WTC11 (cell line): ENCODE results near the gene INCA1. TPM values are rescaled to one million over a fixed set of nuclear protein-coding genes. Genes with fewer than 3 reads are reported as not detected.

Source experiments
- ATAC-seq: fragments of 200-7000 bp; cut with Tn5 transposase; 2 replicates; pipeline ENCODE4 v1.10.0; 2021; ENCODE audit warnings: mild to moderate bottlenecking, moderate library complexity
- CTCF ChIA-PET: fragments of 300-600 bp; sonication (Branson Sonifier 250); formaldehyde crosslinking; loops from one replicate; lab custom pipeline; 2021; ENCODE audit warnings: antibody characterized with exemption; lab: Charles Lee
- POLR2A ChIA-PET: fragments of 350-600 bp; sonication (Branson Sonifier 250); formaldehyde crosslinking; loops from one replicate; lab custom pipeline; 2021; ENCODE audit warnings: antibody characterized with exemption; lab: Charles Lee
- DNase-seq: peaks from one replicate; pipeline ENCODE4 v3.0.0; 2021; ENCODE audit warnings: low spot score
- H3K27ac Mint-ChIP-seq: 2 replicates; pipeline ENCODE4 v1.8.0; 2021; ENCODE audit warnings: mixed read lengths
- H3K27me3 Mint-ChIP-seq: 2 replicates; pipeline ENCODE4 v1.8.0; 2021; ENCODE audit warnings: low read depth, mild to moderate bottlenecking, moderate library complexity, mixed read lengths
- H3K36me3 Mint-ChIP-seq: 2 replicates; pipeline ENCODE4 v1.8.0; 2021; ENCODE audit warnings: mixed read lengths
- H3K4me1 Mint-ChIP-seq: 2 replicates; pipeline ENCODE4 v1.8.0; 2022; ENCODE audit warnings: mixed read lengths
- H3K4me3 Mint-ChIP-seq: 2 replicates; pipeline ENCODE4 v1.8.0; 2021; ENCODE audit warnings: mild to moderate bottlenecking, moderate library complexity, mixed read lengths
- H3K9me3 Mint-ChIP-seq: 2 replicates; pipeline ENCODE4 v1.8.0; 2021; ENCODE audit warnings: mixed read lengths
- ATF6 ChIP-seq: sonication (generic); formaldehyde crosslinking; IDR thresholded peaks from 2 replicates; pipeline ENCODE4 v1.8.1; 2023; ENCODE audit warnings: mild to moderate bottlenecking, missing genetic modification reagents
- CBFB ChIP-seq: sonication (generic); formaldehyde crosslinking; IDR thresholded peaks from 2 replicates; pipeline ENCODE4 v1.8.1; 2022; ENCODE audit warnings: mild to moderate bottlenecking, low read depth, missing genetic modification reagents
- E2F5 ChIP-seq: sonication (generic); formaldehyde crosslinking; IDR thresholded peaks from 2 replicates; pipeline ENCODE4 v1.8.1; 2022; ENCODE audit warnings: mild to moderate bottlenecking, moderate library complexity, missing genetic modification reagents
- ERG ChIP-seq: fragments of 250-450 bp; sonication (Bioruptor Pico); IDR thresholded peaks from 2 replicates; pipeline ENCODE4 v1.8.0; 2021; ENCODE audit warnings: mild to moderate bottlenecking
- HMGA2 ChIP-seq: fragments of 250-450 bp; sonication (Bioruptor Pico); IDR thresholded peaks from 2 replicates; pipeline ENCODE4 v1.4.0; 2021; ENCODE audit warnings: mild to moderate bottlenecking, moderate library complexity
- HMGXB4 ChIP-seq: sonication (generic); formaldehyde crosslinking; IDR thresholded peaks from 2 replicates; pipeline ENCODE4 v1.8.1; 2023; ENCODE audit warnings: mild to moderate bottlenecking, moderate library complexity, missing genetic modification reagents
- JUN ChIP-seq: sonication (generic); formaldehyde crosslinking; IDR thresholded peaks from 2 replicates; pipeline ENCODE4 v1.8.0; 2023; ENCODE audit warnings: mild to moderate bottlenecking, missing genetic modification reagents
- MAX ChIP-seq: sonication (generic); formaldehyde crosslinking; IDR thresholded peaks from 2 replicates; pipeline ENCODE4 v1.8.0; 2022; ENCODE audit warnings: mild to moderate bottlenecking, missing genetic modification reagents
- SOX15 ChIP-seq: fragments of 250-450 bp; sonication (Bioruptor Pico); IDR thresholded peaks from 2 replicates; pipeline ENCODE4 v1.9.0; 2021; ENCODE audit warnings: mild to moderate bottlenecking
- TCF7 ChIP-seq: sonication (generic); formaldehyde crosslinking; IDR thresholded peaks from 2 replicates; pipeline ENCODE4 v1.8.0; 2022; ENCODE audit warnings: mild to moderate bottlenecking, low read depth, missing genetic modification reagents, moderate library complexity
- ZBTB21 ChIP-seq: sonication (generic); formaldehyde crosslinking; IDR thresholded peaks from 2 replicates; pipeline ENCODE4 v1.8.1; 2023; ENCODE audit warnings: mild to moderate bottlenecking, missing genetic modification reagents, borderline replicate concordance
- ZNF317 ChIP-seq: sonication (generic); formaldehyde crosslinking; IDR thresholded peaks from 2 replicates; pipeline ENCODE4 v1.8.1; 2023; ENCODE audit warnings: low read depth, mild to moderate bottlenecking, moderate library complexity, missing genetic modification reagents, borderline replicate concordance
- ZNF396 ChIP-seq: fragments of 250-450 bp; sonication (Bioruptor Pico); IDR thresholded peaks from 2 replicates; pipeline ENCODE4 v1.8.0; 2021; ENCODE audit warnings: mild to moderate bottlenecking, moderate library complexity, borderline replicate concordance
- ZNF423 ChIP-seq: fragments of 250-450 bp; sonication (Bioruptor Pico); IDR thresholded peaks from 2 replicates; pipeline ENCODE4 v2.1.2; 2022; ENCODE audit warnings: mild to moderate bottlenecking, moderate library complexity
- total RNA-seq: library from RNA; stranded (reverse); gene quantifications from 3 replicates; pipeline ENCODE4 v1.2.3, GENCODE V29; 2021
- TF ChIP-seq, protein P1 (sequence below): fragments of 250-450 bp; sonication (Bioruptor Pico); IDR thresholded peaks from 2 replicates; pipeline ENCODE4 v1.9.0; 2021; ENCODE audit warnings: mild to moderate bottlenecking, borderline replicate concordance
- TF ChIP-seq, protein P2 (sequence below): sonication (generic); formaldehyde crosslinking; IDR thresholded peaks from 2 replicates; pipeline ENCODE4 v1.8.0; 2022; ENCODE audit warnings: mild to moderate bottlenecking, missing genetic modification reagents
- TF ChIP-seq, protein P3 (sequence below): sonication (generic); formaldehyde crosslinking; IDR thresholded peaks from 2 replicates; pipeline ENCODE4 v1.8.1; 2022; ENCODE audit warnings: missing genetic modification reagents, borderline replicate concordance
- TF ChIP-seq, protein P4 (sequence below): fragments of 250-450 bp; sonication (Bioruptor Pico); conservative IDR thresholded peaks from 2 replicates; pipeline ENCODE4 v1.9.0; 2021; ENCODE audit warnings: mild to moderate bottlenecking

INCA1 gene
- total RNA-seq, 1 experiment from 2014 or later: 0.61 TPM

DNA sequence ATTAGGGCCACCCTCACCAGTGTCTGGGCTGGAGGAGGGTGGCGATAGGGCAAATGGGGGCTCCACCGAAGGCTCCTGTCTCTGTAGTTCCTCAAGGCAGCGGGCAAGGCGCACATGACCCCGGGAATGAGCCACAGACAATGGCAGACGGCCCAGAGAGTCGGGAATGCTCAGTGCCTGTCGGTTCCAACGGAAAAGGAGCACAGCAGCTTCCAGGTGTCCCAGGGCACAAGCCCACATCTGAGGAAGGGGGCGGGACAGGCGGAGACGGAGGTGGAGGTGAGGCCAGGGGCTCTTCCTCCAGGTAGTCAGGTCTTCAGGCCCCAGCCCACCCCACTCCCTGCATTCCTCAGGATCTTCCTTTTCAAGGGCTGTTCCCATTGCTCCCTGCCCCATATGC is 24.6 kb downstream of the INCA1 start:
- peaks cover 5% of the 10 kb centered on the region for H3K36me3 Mint-ChIP-seq
- H3K9me3 Mint-ChIP-seq: no peaks in the 10 kb centered on the region
- POLR2A ChIA-PET: interaction anchor here (1.2 to 1.7 kb wide), 2 partner anchors 14 to 64 kb away, joined by 3 to 5 read pairs; no protein-coding TSS in a partner anchor
- DNase-seq: peak; percentile 40
- TF ChIP-seq CBFB (no peak), MAX (CRISPR knock-in tag) (0 out of 2 replicates have a peak, but pooled peaks have one; percentile 30)
- CTCF ChIA-PET: interaction anchor here (1.0 to 1.2 kb wide), 2 partner anchors 64 to 89 kb away, joined by 3 to 4 read pairs; no protein-coding TSS in a partner anchor
- peak; percentile 46 for ATAC-seq
- peak overlapping the region; percentile 66 for H3K27ac Mint-ChIP-seq
- no peak overlapping the region for H3K4me3 Mint-ChIP-seq
- peaks cover 63% of the 10 kb centered on the region for H3K27me3 Mint-ChIP-seq
- peaks cover 24% of the 10 kb centered on the region for H3K4me1 Mint-ChIP-seq

- DNase-seq: no peak
- TF ChIP-seq ZNF423: no peak
- no peak for TF ChIP-seq ZBTB21
- TF ChIP-seq SOX15 (CRISPR knock-in tag): no peak
- no peak for TF ChIP-seq ZNF396 (CRISPR knock-in tag)
- TF ChIP-seq, protein P1, sequence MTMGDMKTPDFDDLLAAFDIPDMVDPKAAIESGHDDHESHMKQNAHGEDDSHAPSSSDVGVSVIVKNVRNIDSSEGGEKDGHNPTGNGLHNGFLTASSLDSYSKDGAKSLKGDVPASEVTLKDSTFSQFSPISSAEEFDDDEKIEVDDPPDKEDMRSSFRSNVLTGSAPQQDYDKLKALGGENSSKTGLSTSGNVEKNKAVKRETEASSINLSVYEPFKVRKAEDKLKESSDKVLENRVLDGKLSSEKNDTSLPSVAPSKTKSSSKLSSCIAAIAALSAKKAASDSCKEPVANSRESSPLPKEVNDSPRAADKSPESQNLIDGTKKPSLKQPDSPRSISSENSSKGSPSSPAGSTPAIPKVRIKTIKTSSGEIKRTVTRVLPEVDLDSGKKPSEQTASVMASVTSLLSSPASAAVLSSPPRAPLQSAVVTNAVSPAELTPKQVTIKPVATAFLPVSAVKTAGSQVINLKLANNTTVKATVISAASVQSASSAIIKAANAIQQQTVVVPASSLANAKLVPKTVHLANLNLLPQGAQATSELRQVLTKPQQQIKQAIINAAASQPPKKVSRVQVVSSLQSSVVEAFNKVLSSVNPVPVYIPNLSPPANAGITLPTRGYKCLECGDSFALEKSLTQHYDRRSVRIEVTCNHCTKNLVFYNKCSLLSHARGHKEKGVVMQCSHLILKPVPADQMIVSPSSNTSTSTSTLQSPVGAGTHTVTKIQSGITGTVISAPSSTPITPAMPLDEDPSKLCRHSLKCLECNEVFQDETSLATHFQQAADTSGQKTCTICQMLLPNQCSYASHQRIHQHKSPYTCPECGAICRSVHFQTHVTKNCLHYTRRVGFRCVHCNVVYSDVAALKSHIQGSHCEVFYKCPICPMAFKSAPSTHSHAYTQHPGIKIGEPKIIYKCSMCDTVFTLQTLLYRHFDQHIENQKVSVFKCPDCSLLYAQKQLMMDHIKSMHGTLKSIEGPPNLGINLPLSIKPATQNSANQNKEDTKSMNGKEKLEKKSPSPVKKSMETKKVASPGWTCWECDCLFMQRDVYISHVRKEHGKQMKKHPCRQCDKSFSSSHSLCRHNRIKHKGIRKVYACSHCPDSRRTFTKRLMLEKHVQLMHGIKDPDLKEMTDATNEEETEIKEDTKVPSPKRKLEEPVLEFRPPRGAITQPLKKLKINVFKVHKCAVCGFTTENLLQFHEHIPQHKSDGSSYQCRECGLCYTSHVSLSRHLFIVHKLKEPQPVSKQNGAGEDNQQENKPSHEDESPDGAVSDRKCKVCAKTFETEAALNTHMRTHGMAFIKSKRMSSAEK: no peak
- no peak for TF ChIP-seq TCF7 (CRISPR knock-in tag)
- no peak for TF ChIP-seq ZNF317
- no peak for TF ChIP-seq ERG
- TF ChIP-seq, protein P2, sequence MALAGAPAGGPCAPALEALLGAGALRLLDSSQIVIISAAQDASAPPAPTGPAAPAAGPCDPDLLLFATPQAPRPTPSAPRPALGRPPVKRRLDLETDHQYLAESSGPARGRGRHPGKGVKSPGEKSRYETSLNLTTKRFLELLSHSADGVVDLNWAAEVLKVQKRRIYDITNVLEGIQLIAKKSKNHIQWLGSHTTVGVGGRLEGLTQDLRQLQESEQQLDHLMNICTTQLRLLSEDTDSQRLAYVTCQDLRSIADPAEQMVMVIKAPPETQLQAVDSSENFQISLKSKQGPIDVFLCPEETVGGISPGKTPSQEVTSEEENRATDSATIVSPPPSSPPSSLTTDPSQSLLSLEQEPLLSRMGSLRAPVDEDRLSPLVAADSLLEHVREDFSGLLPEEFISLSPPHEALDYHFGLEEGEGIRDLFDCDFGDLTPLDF (CRISPR knock-in tag): no peak
- TF ChIP-seq HMGA2 (CRISPR knock-in tag): no peak
- TF ChIP-seq E2F5 (CRISPR knock-in tag): no peak
- no peak for TF ChIP-seq ATF6
- TF ChIP-seq JUN (CRISPR knock-in tag): no peak
- TF ChIP-seq, protein P3, sequence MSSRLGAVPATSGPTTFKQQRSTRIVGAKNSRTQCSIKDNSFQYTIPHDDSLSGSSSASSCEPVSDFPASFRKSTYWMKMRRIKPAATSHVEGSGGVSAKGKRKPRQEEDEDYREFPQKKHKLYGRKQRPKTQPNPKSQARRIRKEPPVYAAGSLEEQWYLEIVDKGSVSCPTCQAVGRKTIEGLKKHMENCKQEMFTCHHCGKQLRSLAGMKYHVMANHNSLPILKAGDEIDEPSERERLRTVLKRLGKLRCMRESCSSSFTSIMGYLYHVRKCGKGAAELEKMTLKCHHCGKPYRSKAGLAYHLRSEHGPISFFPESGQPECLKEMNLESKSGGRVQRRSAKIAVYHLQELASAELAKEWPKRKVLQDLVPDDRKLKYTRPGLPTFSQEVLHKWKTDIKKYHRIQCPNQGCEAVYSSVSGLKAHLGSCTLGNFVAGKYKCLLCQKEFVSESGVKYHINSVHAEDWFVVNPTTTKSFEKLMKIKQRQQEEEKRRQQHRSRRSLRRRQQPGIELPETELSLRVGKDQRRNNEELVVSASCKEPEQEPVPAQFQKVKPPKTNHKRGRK (CRISPR knock-in tag): no peak
- no peak for TF ChIP-seq HMGXB4 (CRISPR knock-in tag)
- TF ChIP-seq, protein P4, sequence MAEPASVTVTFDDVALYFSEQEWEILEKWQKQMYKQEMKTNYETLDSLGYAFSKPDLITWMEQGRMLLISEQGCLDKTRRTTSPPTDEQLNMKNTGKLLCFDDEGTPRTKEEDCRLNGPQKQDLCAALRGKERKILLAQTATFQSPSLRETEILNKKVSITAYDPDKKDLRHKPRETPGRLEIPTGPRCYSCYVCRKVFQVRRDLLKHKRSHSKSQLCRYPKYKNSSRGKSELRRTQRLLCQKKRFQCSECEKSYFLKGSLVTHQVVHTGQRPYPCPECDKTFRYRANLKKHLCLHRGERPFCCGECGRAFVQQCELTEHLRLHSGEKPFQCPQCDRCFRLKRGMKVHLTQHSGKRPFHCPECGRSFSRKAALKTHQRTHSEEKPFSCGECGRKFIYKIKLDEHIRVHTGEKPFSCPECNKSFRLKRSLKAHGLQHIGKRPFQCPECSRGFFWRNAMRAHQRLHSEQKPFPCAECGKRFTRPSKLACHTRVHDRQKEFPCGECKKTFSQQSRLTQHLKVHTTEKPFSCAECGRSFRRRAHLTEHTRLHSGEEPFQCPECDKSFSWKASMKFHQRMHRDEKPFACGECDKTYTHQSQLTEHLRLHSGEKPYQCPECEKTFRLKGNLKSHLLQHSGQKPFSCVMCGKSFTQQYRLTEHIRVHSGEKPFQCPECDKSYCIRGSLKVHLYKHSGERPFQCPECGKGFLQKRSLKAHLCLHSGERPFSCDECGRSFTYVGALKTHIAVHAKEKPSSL (CRISPR knock-in tag): no peak
Observed at GRCh38 chr17:4972322-4972721, 25.0 kb downstream of the INCA1 start.

More at GRCh38 chr17:4972322-4972721, 25.0 kb downstream of the INCA1 start:
- CTCF ChIA-PET: no interaction called here
- Mint-ChIP-seq H3K27me3 (peaks cover 58% of the 10 kb centered on the region), H3K4me1 (peaks cover 24% of the 10 kb centered on the region), H3K27ac (peak overlapping the region; percentile 66; the same call in 1 of the 2 replicates), H3K4me3 (no peak overlapping the region), H3K36me3 (peaks cover 5% of the 10 kb centered on the region), H3K9me3 (no peaks in the 10 kb centered on the region)
- ATAC-seq: no peak
- POLR2A ChIA-PET: interaction anchor here (1.7 kb wide), 1 partner anchor 63 kb away, joined by 5 read pairs; no protein-coding TSS in a partner anchor
